Ascending aorta (tissue), 2 donors: ENCODE results near the gene GGCT. TPM values are rescaled to one million over a fixed set of nuclear protein-coding genes. Genes with fewer than 3 reads are reported as not detected.

Experiments used
- DNase-seq, 2 donors: peaks; one replicate each; pipeline ENCODE4 v3.0.0-alpha.2; 2019; ENCODE audit warnings: low spot score in 2 of 2
- H3K27ac ChIP-seq, 2 donors: fragments of 200-600 bp; sonication (generic); one replicate each; pipeline ENCODE4 v1.5.1; 2016 to 2017; ENCODE audit warnings: mild to moderate bottlenecking in 1 of 2
- H3K27me3 ChIP-seq: fragments of 200-600 bp; sonication (generic); one replicate; pipeline ENCODE4 v1.5.1; 2017
- H3K36me3 ChIP-seq, 2 donors: fragments of 200-600 bp; sonication (generic); one replicate each; pipeline ENCODE4 v1.5.1; 2016
- H3K4me1 ChIP-seq, 2 donors: fragments of 200-600 bp; sonication (generic); one replicate each; pipeline ENCODE4 v1.5.1; 2016 to 2017; ENCODE audit warnings: mild to moderate bottlenecking in 1 of 2
- H3K4me3 ChIP-seq, 2 donors: fragments of 200-600 bp; sonication (generic); one replicate each; pipeline ENCODE4 v1.5.1; 2016 to 2017; ENCODE audit warnings: mild to moderate bottlenecking in 1 of 2
- H3K9me3 ChIP-seq, 2 donors: fragments of 200-600 bp; sonication (generic); one replicate each; pipeline ENCODE4 v1.5.1; 2016
- CTCF ChIP-seq, 3 experiments: fragments of 200-600 bp in 2 of 3; fragments of 450-650 bp in 1 of 3; sonication (generic) in 2 of 3; IDR thresholded peaks; one replicate each; pipeline ENCODE4 v1.5.1; 2016 to 2019; ENCODE audit warnings: antibody characterized with exemption in 3 of 3, mild to moderate bottlenecking in 1 of 3, moderate library complexity in 1 of 3
- intact Hi-C: fragments of 100-400 bp; cut with DNase I; formaldehyde crosslinking; loops from one replicate; pipeline ENCODE4 v1.15.1; 2023
- total RNA-seq: library from RNA; depleted of rRNA; stranded (reverse); fragments of >200 nt; gene quantifications from one replicate; pipeline ENCODE4 v1.1.0, GENCODE V29; 2016

GGCT gene
- total RNA-seq, 1 donor from 2014 or later, result 0.43 TPM

- Histone ChIP-seq H3K4me1 (peaks cover 0 to 40% of the 10 kb centered on the region in 2 donors), H3K4me3 (no peak overlapping the region), H3K9me3 (no peaks in the 10 kb centered on the region), H3K36me3 (no peaks in the 10 kb centered on the region), H3K27me3 (no peaks in the 10 kb centered on the region), H3K27ac (peak overlapping the region; percentile 63 to 77)
- no peak for TF ChIP-seq CTCF (IDR thresholded peaks at IDR 0.05)
- DNase-seq, result peak in 1 of 2 donors; percentile 54
- intact Hi-C loops, result loop anchor here (5.0 kb wide), 3 partner anchors 117 to 333 kb away; partner anchors contain the start of gene GARS1
Measured at GRCh38 chr7:30475580-30475979, 29.0 kb downstream of the GGCT start.

DNA sequence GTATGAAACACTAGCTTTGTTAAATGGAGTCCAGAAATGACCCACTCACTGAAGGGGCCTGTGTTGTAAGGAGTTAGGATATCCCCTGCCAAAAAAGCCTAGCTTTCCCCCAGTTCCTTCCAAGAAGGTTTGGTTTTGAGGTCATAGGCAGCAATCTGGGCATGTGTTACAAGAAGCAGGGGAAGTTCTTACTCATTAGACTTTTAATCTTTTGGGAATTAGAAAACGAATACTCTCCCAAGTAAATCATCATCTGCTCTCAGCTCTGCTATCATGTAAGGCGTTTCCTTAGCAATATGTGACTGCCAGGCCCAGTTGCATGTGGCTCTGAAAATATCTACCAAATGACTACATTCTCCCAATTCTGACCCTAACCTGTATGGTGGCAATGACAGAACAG, 29.7 kb downstream of the GGCT start:
- Histone ChIP-seq H3K36me3 (no peaks in the 10 kb centered on the region), H3K27me3 (no peaks in the 10 kb centered on the region), H3K4me1 (peaks cover under 1 to 47% of the 10 kb centered on the region in 2 donors), H3K27ac (peak overlapping the region; percentile 63 to 77), H3K4me3 (no peak overlapping the region), H3K9me3 (no peaks in the 10 kb centered on the region)
- intact Hi-C loops, result loop anchor here (5.0 kb wide), 4 partner anchors 117 to 333 kb away; partner anchors contain the start of gene GARS1
- no peak for TF ChIP-seq CTCF (IDR thresholded peaks at IDR 0.05)
- DNase-seq, result peak in 1 of 2 donors; percentile 73

DNA sequence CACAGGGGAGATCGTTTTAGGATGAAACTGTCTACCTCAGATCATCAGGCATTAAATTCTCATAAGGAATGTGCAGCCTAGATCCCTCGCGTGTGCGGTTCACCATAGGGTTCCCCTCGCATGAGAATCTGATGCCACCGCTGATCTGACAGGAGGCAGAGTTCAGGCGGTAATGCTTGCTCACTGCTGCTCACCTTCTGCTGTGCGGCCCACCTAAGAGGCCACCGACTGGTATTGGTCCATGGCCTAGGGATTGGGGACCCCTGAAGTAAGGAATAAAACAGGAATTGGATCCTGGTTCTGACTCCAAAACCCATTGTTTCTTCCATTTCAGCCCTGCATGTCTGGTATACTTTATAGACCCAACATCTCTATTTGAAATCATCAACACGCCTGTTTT, 30.1 kb downstream of the GGCT start:
- TF ChIP-seq CTCF (IDR thresholded peaks at IDR 0.05), result no peak
- peaks cover 5 to 51% of the 10 kb centered on the region in 2 donors for H3K4me1 ChIP-seq
- no peaks in the 10 kb centered on the region for H3K9me3 ChIP-seq
- DNase-seq, result peak in 1 of 2 donors; percentile 56
- peak overlapping the region; percentile 63 to 77 for H3K27ac ChIP-seq
- intact Hi-C loops, result loop anchor here (5.0 kb wide), 1 partner anchor 292 kb away; no protein-coding TSS in a partner anchor
- no peaks in the 10 kb centered on the region for H3K36me3 ChIP-seq
- no peak overlapping the region for H3K4me3 ChIP-seq
- H3K27me3 ChIP-seq, result no peaks in the 10 kb centered on the region

- Histone ChIP-seq H3K4me1 (peaks cover 8 to 56% of the 10 kb centered on the region in 2 donors), H3K27ac (peak overlapping the region; percentile 63 to 77), H3K4me3 (no peak overlapping the region), H3K27me3 (no peaks in the 10 kb centered on the region), H3K36me3 (no peaks in the 10 kb centered on the region), H3K9me3 (no peaks in the 10 kb centered on the region)
- intact Hi-C loops, result loop anchor here (5.0 kb wide), 1 partner anchor 292 kb away; no protein-coding TSS in a partner anchor
- TF ChIP-seq CTCF (IDR thresholded peaks at IDR 0.05), result no peak
- DNase-seq, result no peak
Measured at GRCh38 chr7:30473903-30474302, 30.7 kb downstream of the GGCT start.

GRCh38 chr7:30472784-30473775, 31.5 kb downstream of the GGCT start:
- Histone ChIP-seq H3K27me3 (no peaks in the 10 kb centered on the region), H3K9me3 (no peaks in the 10 kb centered on the region), H3K27ac (peak overlapping the region; percentile 63 to 77), H3K4me1 (peaks cover 14 to 64% of the 10 kb centered on the region in 2 donors), H3K36me3 (no peaks in the 10 kb centered on the region), H3K4me3 (no peak overlapping the region)
- intact Hi-C loops, result loop anchor here (5.0 kb wide), 1 partner anchor 291 kb away; no protein-coding TSS in a partner anchor
- no peak for TF ChIP-seq CTCF (IDR thresholded peaks at IDR 0.05)
- peak in 1 of 2 donors; percentile 54 for DNase-seq
